ENCODE results near the gene RAPGEF4.

DNA sequence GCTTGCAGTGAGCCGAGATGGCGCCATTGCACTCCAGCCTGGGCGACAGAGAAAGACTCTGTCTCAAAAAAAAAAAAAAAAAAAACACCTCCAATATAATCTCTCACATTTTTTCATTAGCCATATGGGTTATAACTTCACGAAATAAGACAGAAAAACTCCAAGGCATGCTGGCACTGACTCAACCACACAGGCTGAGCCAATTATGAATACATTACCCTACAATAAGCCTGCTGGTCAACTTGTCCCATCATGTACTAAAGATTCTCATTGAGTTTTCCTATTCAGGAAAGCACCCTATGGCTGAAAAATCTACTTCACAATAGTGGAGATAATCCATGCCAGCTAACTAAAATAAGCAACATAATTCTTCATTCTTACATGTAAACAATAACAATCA is 327.2 kb downstream of the RAPGEF4 start:
- TF ChIP-seq CTCF (IDR thresholded peaks at IDR 0.05) (no peak), EP300 (IDR thresholded peaks at IDR 0.05) (no peak)

Data from tibial nerve (tissue), 4 donors.